SK-N-SH treated with all-trans-retinoic acid at 6 μM for 48 hours (cell line): ENCODE data around the gene MAML3.

Source experiments
- ARNTL ChIP-seq: fragments of 450-650 bp; formaldehyde crosslinking; IDR thresholded peaks from 2 replicates; pipeline ENCODE4 v1.5.0; 2020; ENCODE audit warnings: low read depth, mild to moderate bottlenecking, moderate library complexity, borderline replicate concordance
- BACH2 ChIP-seq: fragments of 250-450 bp; sonication (Bioruptor Pico); IDR thresholded peaks from 2 replicates; pipeline ENCODE4 v1.9.0; 2021; ENCODE audit warnings: mild to moderate bottlenecking, borderline replicate concordance
- CSRNP3 ChIP-seq: fragments of 250-450 bp; sonication (Bioruptor Pico); IDR thresholded peaks from 2 replicates; pipeline ENCODE4 v1.5.1; 2021; ENCODE audit warnings: mild to moderate bottlenecking, moderate library complexity
- ESRRG ChIP-seq: fragments of 250-450 bp; sonication (Bioruptor Pico); IDR thresholded peaks from 2 replicates; pipeline ENCODE4 v1.6.1; 2021; ENCODE audit warnings: mild to moderate bottlenecking
- PATZ1 ChIP-seq: fragments of 250-450 bp; sonication (Bioruptor Pico); IDR thresholded peaks from 2 replicates; pipeline ENCODE4 v1.8.0; 2020; ENCODE audit warnings: mild to moderate bottlenecking, moderate library complexity, borderline replicate concordance
- RARB ChIP-seq: fragments of 250-450 bp; sonication (Bioruptor Pico); IDR thresholded peaks from 2 replicates; pipeline ENCODE4 v1.8.0; 2021; ENCODE audit warnings: mild to moderate bottlenecking, moderate library complexity
- ZFP30 ChIP-seq: fragments of 450-650 bp; formaldehyde crosslinking; IDR thresholded peaks from 2 replicates; pipeline ENCODE4 v1.5.0; 2022; ENCODE audit warnings: mild to moderate bottlenecking, moderate library complexity
- ZNF565 ChIP-seq: fragments of 450-650 bp; formaldehyde crosslinking; conservative IDR thresholded peaks from 2 replicates; pipeline ENCODE4 v1.5.0; 2020; ENCODE audit warnings: low read depth, mild to moderate bottlenecking, moderate library complexity
- ZNF8 ChIP-seq: fragments of 450-650 bp; formaldehyde crosslinking; IDR thresholded peaks from 2 replicates; pipeline ENCODE4 v1.5.0; 2020; ENCODE audit warnings: mild to moderate bottlenecking, moderate library complexity
- TF ChIP-seq, protein P1 (sequence below): fragments of 250-450 bp; sonication (Bioruptor Pico); IDR thresholded peaks from 2 replicates; pipeline ENCODE4 v1.5.0; 2020; ENCODE audit warnings: mild to moderate bottlenecking, moderate library complexity
- TF ChIP-seq, protein P2 (sequence below): fragments of 250-450 bp; sonication (Bioruptor Pico); IDR thresholded peaks from 2 replicates; pipeline ENCODE4 v1.5.1; 2020; ENCODE audit warnings: low read depth, mild to moderate bottlenecking, moderate library complexity

GRCh38 chr4:139866276-139866962 is 287.6 kb downstream of the MAML3 start:
- TF ChIP-seq BACH2 (CRISPR knock-in tag) (no peak), PATZ1 (CRISPR knock-in tag) (no peak), ESRRG (CRISPR knock-in tag) (no peak), ZFP30 (no peak), CSRNP3 (CRISPR knock-in tag) (no peak), ZNF8 (CRISPR knock-in tag) (no peak), ZNF565 (CRISPR knock-in tag) (no peak), ARNTL (CRISPR knock-in tag) (0 out of 2 replicates have a peak, but pooled peaks have one; percentile 49), RARB (CRISPR knock-in tag) (no peak)
- TF ChIP-seq, protein P1, sequence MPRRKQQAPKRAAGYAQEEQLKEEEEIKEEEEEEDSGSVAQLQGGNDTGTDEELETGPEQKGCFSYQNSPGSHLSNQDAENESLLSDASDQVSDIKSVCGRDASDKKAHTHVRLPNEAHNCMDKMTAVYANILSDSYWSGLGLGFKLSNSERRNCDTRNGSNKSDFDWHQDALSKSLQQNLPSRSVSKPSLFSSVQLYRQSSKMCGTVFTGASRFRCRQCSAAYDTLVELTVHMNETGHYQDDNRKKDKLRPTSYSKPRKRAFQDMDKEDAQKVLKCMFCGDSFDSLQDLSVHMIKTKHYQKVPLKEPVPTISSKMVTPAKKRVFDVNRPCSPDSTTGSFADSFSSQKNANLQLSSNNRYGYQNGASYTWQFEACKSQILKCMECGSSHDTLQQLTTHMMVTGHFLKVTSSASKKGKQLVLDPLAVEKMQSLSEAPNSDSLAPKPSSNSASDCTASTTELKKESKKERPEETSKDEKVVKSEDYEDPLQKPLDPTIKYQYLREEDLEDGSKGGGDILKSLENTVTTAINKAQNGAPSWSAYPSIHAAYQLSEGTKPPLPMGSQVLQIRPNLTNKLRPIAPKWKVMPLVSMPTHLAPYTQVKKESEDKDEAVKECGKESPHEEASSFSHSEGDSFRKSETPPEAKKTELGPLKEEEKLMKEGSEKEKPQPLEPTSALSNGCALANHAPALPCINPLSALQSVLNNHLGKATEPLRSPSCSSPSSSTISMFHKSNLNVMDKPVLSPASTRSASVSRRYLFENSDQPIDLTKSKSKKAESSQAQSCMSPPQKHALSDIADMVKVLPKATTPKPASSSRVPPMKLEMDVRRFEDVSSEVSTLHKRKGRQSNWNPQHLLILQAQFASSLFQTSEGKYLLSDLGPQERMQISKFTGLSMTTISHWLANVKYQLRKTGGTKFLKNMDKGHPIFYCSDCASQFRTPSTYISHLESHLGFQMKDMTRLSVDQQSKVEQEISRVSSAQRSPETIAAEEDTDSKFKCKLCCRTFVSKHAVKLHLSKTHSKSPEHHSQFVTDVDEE (CRISPR knock-in tag): peak; percentile 84
- TF ChIP-seq, protein P2, sequence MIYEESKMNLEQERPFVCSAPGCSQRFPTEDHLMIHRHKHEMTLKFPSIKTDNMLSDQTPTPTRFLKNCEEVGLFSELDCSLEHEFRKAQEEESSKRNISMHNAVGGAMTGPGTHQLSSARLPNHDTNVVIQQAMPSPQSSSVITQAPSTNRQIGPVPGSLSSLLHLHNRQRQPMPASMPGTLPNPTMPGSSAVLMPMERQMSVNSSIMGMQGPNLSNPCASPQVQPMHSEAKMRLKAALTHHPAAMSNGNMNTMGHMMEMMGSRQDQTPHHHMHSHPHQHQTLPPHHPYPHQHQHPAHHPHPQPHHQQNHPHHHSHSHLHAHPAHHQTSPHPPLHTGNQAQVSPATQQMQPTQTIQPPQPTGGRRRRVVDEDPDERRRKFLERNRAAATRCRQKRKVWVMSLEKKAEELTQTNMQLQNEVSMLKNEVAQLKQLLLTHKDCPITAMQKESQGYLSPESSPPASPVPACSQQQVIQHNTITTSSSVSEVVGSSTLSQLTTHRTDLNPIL (CRISPR knock-in tag): no peak
